Fibroblast of lung (primary cell): ENCODE data around the gene EXD2. TPM values are rescaled to one million over a fixed set of nuclear protein-coding genes. Genes with fewer than 3 reads are reported as not detected.
A peak's percentile ranks its signal among the peaks of the same experiment; 100 is the strongest.

Source experiments
- DNase-seq, 2 donors: peaks; one replicate each; pipeline versions ENCODE4 v3.0.0 to v3.0.0-alpha.2; 2010; ENCODE audit warnings: low read depth in 2 of 2
- H2AFZ ChIP-seq: 2 replicates; pipeline ENCODE4 v1.5.1; 2012; ENCODE audit warnings: low read length, control low read depth, inconsistent platforms
- H3K27ac ChIP-seq: 2 replicates; pipeline ENCODE4 v1.5.1; 2011; ENCODE audit warnings: low read length, control low read depth; ENCODE audit not compliant: insufficient read depth
- H3K27me3 ChIP-seq: 2 replicates; pipeline ENCODE4 v1.5.1; 2011; ENCODE audit warnings: mild to moderate bottlenecking, low read length; ENCODE audit not compliant: control insufficient read depth, insufficient read depth
- H3K36me3 ChIP-seq: 2 replicates; pipeline ENCODE4 v1.5.1; 2011; ENCODE audit warnings: low read length; ENCODE audit not compliant: control insufficient read depth, insufficient read depth
- H3K4me1 ChIP-seq: 2 replicates; pipeline ENCODE4 v1.5.1; 2011; ENCODE audit warnings: low read length; ENCODE audit not compliant: control insufficient read depth, insufficient read depth; ENCODE audit errors: extremely low read depth
- H3K4me2 ChIP-seq: 2 replicates; pipeline ENCODE4 v1.5.1; 2011; ENCODE audit warnings: low read length, control low read depth; ENCODE audit not compliant: insufficient read depth; ENCODE audit errors: extremely low read depth
- H3K4me3 ChIP-seq, 4 experiments: fragments of 200-600 bp in 1 of 4; sonication (generic) in 1 of 4; replicated peaks in 1 of 4; 2 replicates each; pipeline ENCODE4 v1.5.1; 2011 to 2016; ENCODE audit warnings: low read length in 4 of 4, low read depth in 3 of 4, mild to moderate bottlenecking in 3 of 4, control low read depth in 2 of 4, inconsistent platforms in 1 of 4, mixed read lengths in 1 of 4; ENCODE audit not compliant: insufficient read depth in 1 of 4; ENCODE audit errors: control extremely low read depth in 1 of 4
- H3K79me2 ChIP-seq: 2 replicates; pipeline ENCODE4 v1.5.1; 2012; ENCODE audit warnings: mild to moderate bottlenecking, low read length, inconsistent platforms; ENCODE audit not compliant: control insufficient read depth, insufficient read depth
- H3K9ac ChIP-seq: 2 replicates; pipeline ENCODE4 v1.5.1; 2011; ENCODE audit warnings: mild to moderate bottlenecking, low read length, control low read depth; ENCODE audit not compliant: insufficient read depth
- H3K9me3 ChIP-seq: 2 replicates; pipeline ENCODE4 v1.5.1; 2012; ENCODE audit warnings: low read depth, low read length; ENCODE audit not compliant: control insufficient read depth, insufficient read depth
- H4K20me1 ChIP-seq: 2 replicates; pipeline ENCODE4 v1.5.1; 2011; ENCODE audit warnings: low read length; ENCODE audit not compliant: control insufficient read depth, insufficient read depth; ENCODE audit errors: extremely low read depth
- CTCF ChIP-seq, 2 donors: IDR thresholded peaks in 1 of 2; conservative IDR thresholded peaks in 1 of 2; 1 replicate in 1 of 2; 2 replicates in 1 of 2; pipeline ENCODE4 v1.5.1; 2011 to 2012; ENCODE audit warnings: low read length in 2 of 2, control low read depth in 1 of 2, inconsistent platforms in 1 of 2, low read depth in 1 of 2, mild to moderate bottlenecking in 1 of 2
- EZH2 ChIP-seq: IDR thresholded peaks from 2 replicates; pipeline ENCODE4 v1.5.1; 2012; ENCODE audit warnings: low read length, control low read depth, mild to moderate bottlenecking; ENCODE audit errors: missing control alignments
- polyA plus RNA-seq, 2 donors: library from polyadenylated mRNA; depleted of rRNA in 1 of 2; stranded (reverse) in 1 of 2; unstranded in 1 of 2; fragments of >200 nt; gene quantifications; 2 replicates each; pipeline ENCODE4 v1.2.1, GENCODE V29; 2011 to 2012; ENCODE audit warnings: missing spikeins in 1 of 2
- total RNA-seq: library from RNA; depleted of rRNA; stranded (reverse); fragments of >200 nt; gene quantifications from 2 replicates; pipeline ENCODE4 v1.2.1, GENCODE V29; 2014

EXD2 gene
- total and polyA plus RNA-seq, 2 donors (not counting 1 experiment from before 2014, with no cell fraction given): 25.5 to 27.7 TPM

DNA sequence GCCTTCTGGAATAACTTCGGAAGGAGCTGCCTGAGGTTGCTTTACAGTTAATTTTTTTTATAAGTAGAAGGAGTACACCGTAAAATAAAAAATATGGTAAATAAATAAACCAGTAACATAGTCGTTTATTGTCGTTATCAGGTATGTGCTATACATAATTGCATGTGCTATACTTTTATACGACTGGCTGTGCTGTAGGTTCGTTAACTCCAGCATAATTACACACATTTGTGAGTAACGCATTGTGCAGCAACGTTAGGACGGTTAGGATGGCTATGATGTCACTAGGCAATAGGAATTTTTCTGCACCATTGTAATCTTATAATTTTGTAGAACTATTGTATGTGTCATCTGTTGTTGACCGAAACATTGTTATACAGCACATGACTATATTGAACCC is 8.5 kb downstream of the EXD2 start:
- H3K9ac ChIP-seq: no peak overlapping the region
- H3K4me1 ChIP-seq: no peaks in the 10 kb centered on the region
- TF ChIP-seq EZH2 (no peak), CTCF (conservative IDR thresholded peaks at IDR 0.05 in 1 of 2, IDR thresholded peaks at IDR 0.05 in 1 of 2; ENCODE audit: low read depth in 1 of 2, low read length in 2 of 2) (no peak)
- H4K20me1 ChIP-seq: no peaks in the 10 kb centered on the region
- H2AFZ ChIP-seq: no peak overlapping the region
- no peaks in the 10 kb centered on the region for H3K9me3 ChIP-seq
- no peak for DNase-seq
- no peaks in the 10 kb centered on the region for H3K27me3 ChIP-seq
- H3K4me2 ChIP-seq: no peak overlapping the region
- no peak overlapping the region for H3K4me3 ChIP-seq
- H3K79me2 ChIP-seq: no peaks in the 10 kb centered on the region
- no peak overlapping the region for H3K27ac ChIP-seq
- H3K36me3 ChIP-seq: no peaks in the 10 kb centered on the region

- Histone ChIP-seq H3K27me3 (no peaks in the 10 kb centered on the region), H3K36me3 (no peaks in the 10 kb centered on the region), H3K79me2 (no peaks in the 10 kb centered on the region), H3K4me3 (no peak overlapping the region), H3K9ac (no peak overlapping the region), H2AFZ (no peak overlapping the region), H3K4me2 (no peak overlapping the region), H3K4me1 (no peaks in the 10 kb centered on the region), H3K27ac (no peak overlapping the region), H4K20me1 (no peaks in the 10 kb centered on the region), H3K9me3 (no peaks in the 10 kb centered on the region)
- peak in 1 of 2 donors; percentile 9 for DNase-seq
- TF ChIP-seq EZH2: no peak
- TF ChIP-seq CTCF (conservative IDR thresholded peaks at IDR 0.05 in 1 of 2, IDR thresholded peaks at IDR 0.05 in 1 of 2; ENCODE audit: low read depth in 1 of 2, low read length in 2 of 2): no peak
These were observed 13.5 kb downstream of the EXD2 start for GRCh38 chr14:69204753-69205152.

DNA sequence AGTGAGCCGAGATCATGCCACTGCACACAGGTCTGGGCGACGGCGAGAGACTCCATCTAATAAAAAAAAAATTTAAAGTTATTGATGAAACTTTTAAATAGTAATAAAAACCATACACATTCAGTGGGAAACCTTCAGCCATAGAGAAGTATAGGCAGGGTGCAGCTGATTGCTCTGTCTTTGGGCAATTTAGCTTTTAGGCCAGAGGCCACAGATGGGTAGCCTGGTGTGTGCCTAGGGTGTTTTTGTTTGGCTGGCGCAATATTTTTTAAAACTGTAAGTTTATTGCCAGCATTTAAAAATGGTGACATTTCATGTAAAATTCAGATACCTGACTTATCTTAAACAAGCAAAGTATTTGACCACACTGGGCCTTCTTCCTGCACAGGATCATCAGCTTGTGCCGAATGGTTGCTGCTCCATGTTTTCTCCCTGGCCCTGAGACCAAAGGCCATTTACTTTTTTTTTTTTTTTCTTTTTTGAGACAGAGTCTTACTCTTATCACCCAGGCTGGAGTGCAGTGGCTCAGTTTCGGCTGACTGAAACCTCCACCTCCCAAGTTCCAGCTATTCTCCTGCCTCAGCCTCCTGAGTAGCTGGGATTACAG is 16.2 kb downstream of the EXD2 start:
- no peak for DNase-seq
- H2AFZ ChIP-seq: no peak overlapping the region
- H3K36me3 ChIP-seq: no peaks in the 10 kb centered on the region
- H3K9ac ChIP-seq: no peak overlapping the region
- no peaks in the 10 kb centered on the region for H3K4me1 ChIP-seq
- H3K4me3 ChIP-seq: no peak overlapping the region
- no peak overlapping the region for H3K27ac ChIP-seq
- no peaks in the 10 kb centered on the region for H3K79me2 ChIP-seq
- H4K20me1 ChIP-seq: no peaks in the 10 kb centered on the region
- no peak for TF ChIP-seq CTCF (conservative IDR thresholded peaks at IDR 0.05 in 1 of 2, IDR thresholded peaks at IDR 0.05 in 1 of 2; ENCODE audit: low read depth in 1 of 2, low read length in 2 of 2)
- TF ChIP-seq EZH2: no peak
- H3K4me2 ChIP-seq: no peak overlapping the region
- no peaks in the 10 kb centered on the region for H3K27me3 ChIP-seq
- H3K9me3 ChIP-seq: no peaks in the 10 kb centered on the region
